ENCODE measurements around the gene RCAN1.

DNA sequence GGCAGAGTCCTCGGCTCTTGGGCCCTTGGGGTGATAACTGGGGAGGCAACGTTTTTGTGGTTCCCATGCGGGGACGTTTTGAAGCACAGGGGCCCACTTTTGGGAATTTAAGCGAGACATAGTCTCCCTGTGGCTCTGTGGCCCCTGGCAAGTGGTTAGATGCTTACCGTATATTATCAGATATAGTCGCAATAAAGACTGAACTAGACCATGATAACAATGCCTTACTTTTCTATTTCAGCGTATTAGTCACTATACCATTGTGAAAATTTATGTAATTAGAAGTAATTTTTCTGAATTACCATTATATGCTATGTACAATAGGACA lies 538 bp upstream of the RCAN1 start:
- no peak for TF ChIP-seq CTCF (IDR thresholded peaks at IDR 0.05)
- TF ChIP-seq POLR2A (IDR thresholded peaks at IDR 0.05), result no peak
- TF ChIP-seq EP300 (IDR thresholded peaks at IDR 0.05), result no peak
